Measurements from ENCODE around the gene FOXP1. TPM values are rescaled to one million over a fixed set of nuclear protein-coding genes. Genes with fewer than 3 reads are reported as not detected.

The FOXP1 gene
- total RNA-seq, 1 experiment from 2014 or later = 75.3 TPM

- Mint-ChIP-seq H3K27ac (peak overlapping the region in 1 of 3 experiments; percentile 95; a peak in 2 of 7 replicates), H3K36me3 (ENCODE audit: insufficient read depth in 1 of 3, low read depth in 3 of 3) (peaks cover 8 to 39% (median 35%) of the 10 kb centered on the region in 3 experiments; a peak in 6 of 7 replicates), H3K4me1 (peaks cover 83 to 89% of the 10 kb centered on the region in 2 experiments), H3K9me3 (no peaks in the 10 kb centered on the region), H3K27me3 (ENCODE audit: low read depth) (no peaks in the 10 kb centered on the region), H3K4me3 (no peak overlapping the region)
- H2BK5ac ChIP-seq (ENCODE audit: insufficient read length, low read length) = no peak overlapping the region
- no peak overlapping the region for H3K56ac ChIP-seq (ENCODE audit: insufficient read length, low read depth, low read length)
- no peak overlapping the region for H4K8ac ChIP-seq (replicated peaks; ENCODE audit: insufficient read length, low read depth, low read length)
- no peaks in the 10 kb centered on the region for H4K20me1 ChIP-seq (ENCODE audit: control insufficient read depth, insufficient read depth, insufficient read length)
- no peak overlapping the region for H4K91ac ChIP-seq (ENCODE audit: insufficient read length, low read depth, low read length)
- H2AFZ ChIP-seq (ENCODE audit: low read length) = no peak overlapping the region
- H3K23me2 ChIP-seq (ENCODE audit: insufficient read length, low read depth, low read length, poor library complexity, severe bottlenecking) = peaks cover 5% of the 10 kb centered on the region
- H3K9ac ChIP-seq (ENCODE audit: extremely low read depth, insufficient read length, low read length) = no peak overlapping the region
- peak overlapping the region; percentile 64 for H3K27ac ChIP-seq (ENCODE audit: insufficient read length, low read depth, low read length)
- no peak overlapping the region for H2BK120ac ChIP-seq (ENCODE audit: low read depth, low read length, poor library complexity, severe bottlenecking)
- no peak for DNase-seq
- H4K5ac ChIP-seq (ENCODE audit: insufficient read length, low read depth, low read length) = peak overlapping the region; percentile 68
- H3K9me3 ChIP-seq (ENCODE audit: control insufficient read depth, low read depth, low read length) = no peaks in the 10 kb centered on the region
- H3K4me1 ChIP-seq (ENCODE audit: insufficient read depth, low read length) = peaks cover 11% of the 10 kb centered on the region
- no peak overlapping the region for H3K4ac ChIP-seq (ENCODE audit: low read depth, low read length)
- H2BK12ac ChIP-seq (ENCODE audit: insufficient read length, low read depth, low read length) = no peak overlapping the region
- TF ChIP-seq, protein P1, sequence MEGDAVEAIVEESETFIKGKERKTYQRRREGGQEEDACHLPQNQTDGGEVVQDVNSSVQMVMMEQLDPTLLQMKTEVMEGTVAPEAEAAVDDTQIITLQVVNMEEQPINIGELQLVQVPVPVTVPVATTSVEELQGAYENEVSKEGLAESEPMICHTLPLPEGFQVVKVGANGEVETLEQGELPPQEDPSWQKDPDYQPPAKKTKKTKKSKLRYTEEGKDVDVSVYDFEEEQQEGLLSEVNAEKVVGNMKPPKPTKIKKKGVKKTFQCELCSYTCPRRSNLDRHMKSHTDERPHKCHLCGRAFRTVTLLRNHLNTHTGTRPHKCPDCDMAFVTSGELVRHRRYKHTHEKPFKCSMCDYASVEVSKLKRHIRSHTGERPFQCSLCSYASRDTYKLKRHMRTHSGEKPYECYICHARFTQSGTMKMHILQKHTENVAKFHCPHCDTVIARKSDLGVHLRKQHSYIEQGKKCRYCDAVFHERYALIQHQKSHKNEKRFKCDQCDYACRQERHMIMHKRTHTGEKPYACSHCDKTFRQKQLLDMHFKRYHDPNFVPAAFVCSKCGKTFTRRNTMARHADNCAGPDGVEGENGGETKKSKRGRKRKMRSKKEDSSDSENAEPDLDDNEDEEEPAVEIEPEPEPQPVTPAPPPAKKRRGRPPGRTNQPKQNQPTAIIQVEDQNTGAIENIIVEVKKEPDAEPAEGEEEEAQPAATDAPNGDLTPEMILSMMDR (conservative IDR thresholded peaks at IDR 0.05) = no peak
- WGBS (ENCODE audit: extremely low coverage, insufficient read length, low lambda C conversion rate) = no CpG with 5 or more reads among the region's 5 CpGs
- H2AK5ac ChIP-seq (ENCODE audit: insufficient read length, low read length) = no peak overlapping the region
- peak overlapping the region; percentile 25 for H3K4me2 ChIP-seq (ENCODE audit: insufficient read depth, insufficient read length, low read length)
- peaks cover 4% of the 10 kb centered on the region; the same call in 1 of the 2 replicates for H3K79me2 ChIP-seq (ENCODE audit: insufficient read depth, low read length)
- no peaks in the 10 kb centered on the region for H3K79me1 ChIP-seq (ENCODE audit: insufficient read depth, low read depth, low read length, poor library complexity, severe bottlenecking)
- no peak overlapping the region for H3K18ac ChIP-seq (ENCODE audit: insufficient read length, low read depth, low read length)
- no peak overlapping the region for H3K14ac ChIP-seq (ENCODE audit: insufficient read depth, low read length)
- no peaks in the 10 kb centered on the region; the same call in 1 of the 2 replicates for H3K27me3 ChIP-seq (ENCODE audit: insufficient read depth, low read length)
- H2BK15ac ChIP-seq (ENCODE audit: low read depth, low read length) = no peak overlapping the region
- H2BK20ac ChIP-seq (ENCODE audit: low read depth, low read length, poor library complexity, severe bottlenecking) = no peak overlapping the region
- no peak overlapping the region for H3T11ph ChIP-seq (ENCODE audit: low read length)
- H3K23ac ChIP-seq (ENCODE audit: insufficient read length, low read depth, low read length) = no peak overlapping the region
These were observed 284.4 kb downstream of the FOXP1 start for GRCh38 chr3:71299160-71299559.

All from H9 (cell line).